Kidney (tissue), 14 donors: Measurements from ENCODE around the gene TLE1. TPM values are rescaled to one million over a fixed set of nuclear protein-coding genes. Genes with fewer than 3 reads are reported as not detected.

Source experiments
- DNase-seq, 5 donors: peaks; one replicate each; pipeline ENCODE4 v3.0.0-alpha.2; 2013 to 2020
- FAIRE-seq: peaks from 2 replicates; lab custom pipeline; 2012; peaks lifted over from hg19 to GRCh38; lab: Jason Lieb, UNC
- H3K27ac ChIP-seq, 2 donors: one replicate each; pipeline ENCODE4 v1.7.0; 2013; ENCODE audit warnings: low read depth in 2 of 2, low read length in 2 of 2, inconsistent platforms in 1 of 2
- H3K27me3 ChIP-seq: one replicate; pipeline ENCODE4 v1.7.1; 2013; ENCODE audit warnings: low read length, inconsistent platforms; ENCODE audit not compliant: control insufficient read depth, insufficient read depth
- H3K36me3 ChIP-seq, 3 donors: one replicate each; pipeline versions ENCODE4 v1.7.0 to v1.7.1; 2013; ENCODE audit warnings: low read length in 3 of 3, control low read depth in 1 of 3, inconsistent platforms in 1 of 3; ENCODE audit not compliant: insufficient read depth in 3 of 3, control insufficient read depth in 2 of 3
- H3K4me1 ChIP-seq, 3 donors: one replicate each; pipeline versions ENCODE4 v1.7.0 to v1.7.1; 2013; ENCODE audit warnings: low read length in 3 of 3, inconsistent platforms in 1 of 3, low read depth in 1 of 3; ENCODE audit not compliant: control insufficient read depth in 2 of 3, insufficient read depth in 2 of 3
- H3K4me3 ChIP-seq, 3 donors: one replicate each; pipeline versions ENCODE4 v1.7.0 to v1.8.1; 2013; ENCODE audit warnings: low read length in 3 of 3, control low read depth in 1 of 3, inconsistent platforms in 1 of 3
- H3K9ac ChIP-seq, 3 donors: one replicate each; pipeline versions ENCODE4 v1.7.0 to v1.7.1; 2013; ENCODE audit warnings: low read length in 3 of 3, control low read depth in 1 of 3, inconsistent platforms in 1 of 3
- H3K9me3 ChIP-seq, 3 donors: one replicate each; pipeline versions ENCODE4 v1.7.0 to v1.7.1; 2013; ENCODE audit warnings: low read length in 3 of 3, control low read depth in 1 of 3, inconsistent platforms in 1 of 3; ENCODE audit not compliant: control insufficient read depth in 2 of 3, insufficient read depth in 1 of 3
- CTCF ChIP-seq: IDR thresholded peaks from 3 replicates; pipeline ENCODE4 v1.5.1; 2012; ENCODE audit warnings: mild to moderate bottlenecking, moderate library complexity, borderline replicate concordance; ENCODE audit not compliant: insufficient read depth; ENCODE audit errors: extremely low read depth
- intact Hi-C: fragments of 100-400 bp; cut with DNase I; formaldehyde crosslinking; loops from one replicate; pipeline ENCODE4 v1.11.1; 2022
- polyA plus RNA-seq: library from polyadenylated mRNA; stranded (reverse); fragments of 350-450 nt; fragmentation: Illumina TruSeq; extraction: RNeasy Lipid Tissue Mini Kit (QIAGEN cat#74804); gene quantifications from one replicate; pipeline ENCODE4 v1.2.3, GENCODE V29; 2014; ENCODE audit warnings: low read depth, low replicate concordance; ENCODE audit not compliant: insufficient read depth
- total RNA-seq: library from RNA; stranded (reverse); fragmentation: NEBNext Ultra II Directional; extraction: Animal tissue kit (Norgen Biotek cat#: 25700); gene quantifications from one replicate; pipeline ENCODE4 v1.2.1, GENCODE V29; 2021
- donor health status: control.
- donor health status: control.
- donor health status: control.
- donor health status: control.
- donor health status: control.
- donor health status: DM: yes; HTN: yes; CAD: no.
- donor health status: Normal renal cell carcinoma (clear cell type).

TLE1 gene
- total and polyA plus RNA-seq, 2 donors from 2014 or later = 10.8 to 52.5 TPM

DNA sequence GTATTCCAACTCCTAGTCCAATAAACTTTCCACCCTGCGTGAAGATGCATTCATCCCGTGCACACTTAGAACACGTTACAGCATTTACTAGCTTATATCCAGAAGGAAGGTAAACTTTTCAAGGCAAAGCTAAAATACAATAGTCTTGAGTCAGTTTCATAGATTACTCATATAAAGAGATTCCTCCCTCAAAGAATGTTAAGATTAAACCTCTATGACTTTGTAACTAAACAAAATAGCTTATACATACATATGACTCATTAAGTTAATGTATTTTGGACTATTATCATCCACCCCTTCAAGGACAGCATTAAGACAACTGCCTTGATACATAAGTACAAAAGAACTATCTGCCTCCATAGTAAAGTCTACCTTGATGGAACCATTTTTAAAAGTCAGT lies 36.1 kb downstream of the TLE1 start:
- TF ChIP-seq CTCF = no peak
- no peak overlapping the region for H3K9ac ChIP-seq

DNA sequence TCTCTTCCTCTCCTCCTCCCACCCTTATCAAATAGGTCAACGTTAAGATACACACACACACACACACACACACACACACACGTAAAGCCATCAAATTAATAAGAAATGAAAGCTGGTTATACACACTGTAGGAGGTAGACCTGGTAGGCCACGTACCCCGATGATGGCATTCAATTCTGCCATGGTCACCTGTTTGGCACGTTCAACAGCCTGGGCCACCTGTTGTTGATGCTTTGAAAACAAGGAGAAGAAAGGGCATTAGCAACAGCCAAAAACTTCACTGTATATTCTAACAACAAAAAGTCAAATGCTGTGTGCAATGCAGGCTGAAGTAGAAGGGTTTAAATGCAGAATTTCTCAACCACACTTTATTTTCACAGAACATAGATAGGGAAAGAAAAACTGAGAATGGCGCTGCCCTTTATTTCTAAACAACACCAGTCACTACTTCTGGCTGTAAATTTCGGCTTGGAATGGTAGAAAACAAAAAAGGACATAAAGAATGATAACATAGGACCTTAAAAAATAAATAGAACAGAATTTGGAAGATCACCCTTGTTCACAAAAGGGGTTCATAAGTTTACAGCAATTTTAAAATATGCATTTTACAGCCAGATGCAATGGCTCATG lies 37.2 kb downstream of the TLE1 start:
- no peak overlapping the region for H3K4me3 ChIP-seq
- intact Hi-C loops = no loop called here
- no peak overlapping the region for H3K27ac ChIP-seq
- peaks cover 0 to 3% (median 3%) of the 10 kb centered on the region in 3 donors for H3K4me1 ChIP-seq
- FAIRE-seq = no peak
- no peak for TF ChIP-seq CTCF
- no peaks in the 10 kb centered on the region for H3K9me3 ChIP-seq
- H3K9ac ChIP-seq = no peak overlapping the region
- H3K27me3 ChIP-seq = no peaks in the 10 kb centered on the region
- no peak for DNase-seq
- no peaks in the 10 kb centered on the region for H3K36me3 ChIP-seq

More for the DNA sequence above, 36.1 kb downstream of the TLE1 start:
- Histone ChIP-seq H3K36me3 (no peaks in the 10 kb centered on the region), H3K4me1 (peaks cover 0 to 3% (median 3%) of the 10 kb centered on the region in 3 donors), H3K27ac (no peak overlapping the region), H3K4me3 (no peak overlapping the region), H3K9me3 (no peaks in the 10 kb centered on the region), H3K27me3 (no peaks in the 10 kb centered on the region)
- DNase-seq (no peak), FAIRE-seq (no peak)
- intact Hi-C loops = no loop called here

- no peak overlapping the region for H3K27ac ChIP-seq
- DNase-seq = peak in 2 of 5 donors; percentile 28 to 40
- H3K9ac ChIP-seq = no peak overlapping the region
- H3K4me3 ChIP-seq = no peak overlapping the region
- H3K9me3 ChIP-seq = no peaks in the 10 kb centered on the region
- FAIRE-seq = no peak
- intact Hi-C loops = no loop called here
- no peaks in the 10 kb centered on the region for H3K27me3 ChIP-seq
- no peak for TF ChIP-seq CTCF
- H3K36me3 ChIP-seq = no peaks in the 10 kb centered on the region
- H3K4me1 ChIP-seq = no peaks in the 10 kb centered on the region
Measured at GRCh38 chr9:81650586-81651515, 38.5 kb downstream of the TLE1 start.
